Stimulated activated CD4-positive, alpha-beta T cell treated with anti-CD3 and anti-CD28 coated beads, Interleukin-2, amount 100 ng/mL, for 24 hours (primary cell): Measurements from ENCODE around the gene PRKAG2.

Source experiments
- DNase-seq, 2 donors: peaks; one replicate each; pipeline ENCODE4 v3.0.0-alpha.2; 2020

The PRKAG2 gene

DNA sequence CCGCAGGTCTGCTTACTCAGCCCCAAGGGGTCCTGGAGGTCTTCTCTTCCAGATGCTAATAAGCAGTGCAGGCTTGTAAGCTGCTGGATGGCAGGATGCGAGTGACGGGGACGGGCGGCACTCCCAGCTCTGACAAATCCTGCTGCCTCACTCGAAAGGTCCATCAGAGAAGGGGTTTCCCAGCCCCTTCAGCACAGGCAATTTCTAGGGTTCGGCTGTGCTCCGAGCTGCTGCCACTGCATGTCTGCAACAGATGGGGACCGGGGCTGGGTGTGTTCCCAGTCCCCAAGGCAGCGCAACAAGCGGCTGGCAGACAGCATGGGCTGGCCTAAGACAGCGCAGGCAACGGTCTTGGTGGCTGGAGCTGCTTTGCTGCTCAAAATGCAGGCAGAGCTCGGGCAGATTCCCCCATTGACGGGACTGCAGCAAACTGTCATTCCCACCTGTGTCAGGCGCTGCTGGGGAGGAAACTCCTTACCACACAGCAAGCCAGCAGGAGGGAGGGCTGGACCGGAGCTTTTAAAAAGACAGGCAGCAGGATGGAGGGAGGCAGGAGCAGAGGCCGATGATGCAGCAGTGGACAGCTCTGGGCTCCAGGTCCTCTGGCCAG lies 62.4 kb downstream of the PRKAG2 start:
- DNase-seq, result no peak

DNA sequence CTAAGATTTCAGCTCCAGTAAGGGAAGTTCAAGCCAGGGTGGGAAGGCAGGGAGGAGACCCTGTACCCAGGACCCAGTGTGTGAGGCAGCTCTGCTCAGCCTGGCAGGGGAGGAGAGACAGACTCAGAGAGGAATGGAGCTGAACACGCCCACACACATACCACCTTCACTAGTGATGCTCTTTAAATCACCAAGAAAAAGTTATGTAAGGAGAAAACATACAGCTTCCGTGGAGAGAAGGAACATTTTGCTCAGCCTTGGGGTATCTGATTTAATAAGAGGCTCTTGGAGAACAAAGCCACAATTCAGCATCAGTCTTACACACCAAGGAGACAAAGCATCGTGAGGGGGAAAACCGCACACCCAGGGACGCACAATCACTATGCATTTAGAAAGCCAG lies 62.9 kb downstream of the PRKAG2 start:
- no peak for DNase-seq

GRCh38 chr7:151813445-151813844 lies 63.5 kb downstream of the PRKAG2 start:
- DNase-seq, result no peak

DNA sequence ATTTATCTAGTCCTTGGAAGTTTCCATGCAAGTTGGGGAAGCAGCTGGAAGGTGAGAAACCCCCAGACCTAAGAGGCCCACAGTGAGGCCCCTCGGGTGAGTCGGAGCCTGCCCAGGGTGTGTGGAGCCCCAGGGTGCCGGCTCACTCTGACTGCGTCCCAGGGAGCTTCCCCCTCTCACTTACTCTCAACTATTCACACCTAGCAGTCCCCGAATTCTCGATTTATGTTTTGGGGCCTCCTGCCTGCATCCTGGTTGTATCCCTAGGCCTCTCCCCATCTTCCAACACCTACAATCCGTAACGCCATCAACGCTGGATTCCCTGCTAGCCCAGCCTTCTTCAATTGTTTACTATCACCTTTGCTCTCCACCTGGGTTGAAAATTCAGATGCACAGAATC lies 63.9 kb downstream of the PRKAG2 start:
- DNase-seq, result no peak

- DNase-seq, result no peak
Observed at GRCh38 chr7:151810441-151811232, 66.3 kb downstream of the PRKAG2 start.

GRCh38 chr7:151809864-151810170 lies 67.1 kb downstream of the PRKAG2 start:
- no peak for DNase-seq

- DNase-seq, result no peak
Observed at GRCh38 chr7:151809146-151809863, 67.6 kb downstream of the PRKAG2 start.

GRCh38 chr7:151808400-151809145 lies 68.3 kb downstream of the PRKAG2 start:
- no peak for DNase-seq

DNA sequence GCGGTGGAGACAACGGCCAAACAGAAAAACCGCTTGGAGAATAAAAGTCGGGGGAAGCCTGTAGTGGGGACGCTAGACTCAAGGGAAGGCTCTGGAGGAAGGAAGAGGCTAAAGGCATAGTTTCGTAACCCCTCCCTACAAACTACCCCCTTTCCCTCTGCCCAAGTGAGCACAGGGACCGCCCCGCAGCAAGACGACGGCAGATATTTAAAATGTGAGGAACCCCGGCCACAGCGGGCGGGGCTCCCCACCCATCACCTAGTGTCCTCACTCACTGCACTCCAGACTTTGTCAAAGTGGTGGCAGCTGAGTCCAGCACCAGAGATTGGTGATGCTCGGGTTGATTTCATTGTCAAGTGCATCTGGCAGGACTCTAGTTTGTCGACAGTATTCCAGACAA lies 69.1 kb downstream of the PRKAG2 start:
- DNase-seq, result no peak

- no peak for DNase-seq
Observed at GRCh38 chr7:151806952-151807775, 69.8 kb downstream of the PRKAG2 start.

GRCh38 chr7:151806204-151806603 lies 70.7 kb downstream of the PRKAG2 start:
- DNase-seq, result no peak

DNA sequence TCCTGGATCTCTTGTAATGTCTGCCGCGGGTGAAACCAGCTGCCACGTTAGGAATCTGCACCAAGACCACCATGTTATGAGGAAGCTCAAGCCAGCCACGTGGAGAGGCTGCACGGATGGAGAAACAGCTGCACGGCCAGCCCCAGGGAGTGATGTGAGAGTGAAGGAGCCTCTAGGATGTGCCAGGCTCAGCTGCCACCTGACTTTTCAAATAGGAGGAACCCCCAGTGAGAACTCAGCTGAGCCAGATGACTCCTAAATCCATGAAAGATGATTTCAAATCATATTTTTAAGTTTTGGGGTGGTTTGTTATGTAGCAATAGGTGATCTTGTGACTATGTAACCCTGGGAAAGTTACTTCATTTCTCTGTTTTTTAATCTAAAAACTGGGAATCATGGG lies 71.7 kb downstream of the PRKAG2 start:
- no peak for DNase-seq

DNA sequence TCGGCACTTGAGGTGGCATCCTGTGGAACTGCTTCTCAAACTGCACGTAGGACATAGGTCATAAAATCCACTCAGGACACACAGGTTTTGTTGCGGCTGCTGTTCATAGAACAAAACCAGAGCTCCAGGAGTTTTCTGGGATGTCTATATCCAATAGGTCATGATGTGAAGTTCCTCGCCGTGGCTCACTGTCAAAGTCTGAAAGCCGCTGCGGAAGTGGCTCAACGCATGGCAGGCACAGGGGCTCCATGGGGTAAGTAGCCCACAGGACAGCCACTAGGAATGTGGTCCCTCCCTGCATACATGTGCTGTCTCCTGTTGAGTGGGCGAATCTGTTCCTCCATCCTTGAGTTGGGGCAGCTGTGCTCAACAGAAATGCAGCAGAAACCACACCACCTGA lies 72.2 kb downstream of the PRKAG2 start:
- no peak for DNase-seq

GRCh38 chr7:151803841-151804240 lies 73.1 kb downstream of the PRKAG2 start:
- DNase-seq, result no peak

GRCh38 chr7:151802469-151802846 lies 74.5 kb downstream of the PRKAG2 start:
- no peak for DNase-seq

- no peak for DNase-seq
Observed at GRCh38 chr7:151801782-151802468, 75.0 kb downstream of the PRKAG2 start.

DNA sequence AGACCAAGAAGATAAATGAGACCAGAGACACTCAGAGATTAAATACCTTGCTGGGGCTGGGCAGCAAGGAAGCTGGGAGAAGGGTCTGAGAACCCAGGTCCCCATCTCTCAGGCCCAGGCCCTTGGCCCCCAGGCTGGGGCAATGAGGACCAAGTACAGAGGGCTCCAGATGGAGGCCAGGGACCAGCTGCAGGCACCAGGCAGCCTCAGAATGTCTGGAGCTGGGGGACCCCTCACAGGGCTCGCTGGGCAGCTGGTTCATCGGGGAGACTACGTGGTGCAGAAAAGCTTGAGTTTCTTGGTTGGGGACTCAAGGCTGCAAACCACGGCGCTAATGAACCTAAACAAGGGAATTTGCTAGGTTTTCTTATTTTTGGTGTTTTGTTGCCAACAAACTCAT lies 75.6 kb downstream of the PRKAG2 start:
- DNase-seq, result no peak

GRCh38 chr7:151800861-151801260 lies 76.1 kb downstream of the PRKAG2 start:
- DNase-seq, result no peak

DNA sequence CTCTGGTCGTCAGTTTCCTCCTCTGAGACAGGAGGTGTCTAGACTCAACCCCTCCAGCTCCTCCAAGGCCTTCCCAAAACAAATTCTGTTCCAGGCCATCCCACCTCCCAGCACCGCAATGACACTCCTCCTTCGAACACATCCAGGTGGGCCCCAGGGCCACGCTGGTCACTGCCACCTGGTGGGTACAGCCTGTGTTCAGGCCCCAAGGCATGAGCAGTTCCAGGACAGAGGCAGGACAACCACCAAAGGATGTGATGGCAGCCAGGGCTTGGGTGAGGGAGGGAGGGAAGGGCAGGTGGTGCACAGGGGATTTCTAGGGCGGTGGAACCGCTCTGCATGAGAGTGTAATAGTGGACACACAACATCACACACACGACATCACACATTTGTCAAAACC lies 76.5 kb downstream of the PRKAG2 start:
- no peak for DNase-seq

GRCh38 chr7:151799506-151799905 lies 77.4 kb downstream of the PRKAG2 start:
- DNase-seq, result no peak

DNA sequence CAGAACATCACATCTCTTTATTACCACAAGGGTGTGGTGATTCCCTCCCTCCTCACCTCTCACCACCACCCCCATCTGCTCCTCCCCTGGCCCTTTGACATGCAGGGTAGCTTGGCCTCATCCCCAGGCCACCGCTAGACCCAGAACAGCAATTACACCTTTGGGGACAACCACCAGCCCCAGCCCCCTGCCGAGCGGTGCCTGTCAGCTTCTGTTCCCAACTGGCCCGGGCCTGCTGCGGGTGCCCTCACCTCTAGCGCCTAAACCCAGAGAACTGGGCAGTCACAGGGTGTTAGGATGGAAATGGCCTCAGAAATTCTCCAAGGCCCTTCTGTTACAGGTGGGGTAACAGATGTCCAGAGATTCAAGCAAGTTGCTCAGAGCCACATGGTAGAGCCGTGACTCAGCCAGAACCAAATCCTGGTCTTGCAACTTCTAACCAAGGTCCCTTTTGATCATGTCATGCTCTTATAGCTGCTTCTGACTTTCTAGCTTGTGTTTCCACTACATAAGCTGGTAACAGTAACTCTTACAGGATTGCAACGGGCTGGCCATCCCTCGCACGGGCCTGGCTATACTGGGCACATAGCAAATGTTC lies 78.0 kb downstream of the PRKAG2 start:
- no peak for DNase-seq
